Vagina (tissue), 2 donors: ENCODE results near the gene CHAT. TPM values are rescaled to one million over a fixed set of nuclear protein-coding genes. Genes with fewer than 3 reads are reported as not detected.
A peak's percentile ranks its signal among the peaks of the same experiment; 100 is the strongest.

Experiments used
- DNase-seq, 2 donors: peaks; one replicate each; pipeline ENCODE4 v3.0.0-alpha.2; 2017; ENCODE audit errors: extremely low spot score in 2 of 2
- H3K27ac ChIP-seq: fragments of 200-600 bp; sonication (generic); one replicate; pipeline ENCODE4 v1.5.1; 2019
- H3K27me3 ChIP-seq: fragments of 200-600 bp; sonication (generic); one replicate; pipeline ENCODE4 v1.5.1; 2019
- H3K36me3 ChIP-seq, 2 donors: fragments of 200-600 bp; sonication (generic); one replicate each; pipeline ENCODE4 v1.5.1; 2017 to 2019
- H3K4me1 ChIP-seq: fragments of 200-600 bp; sonication (generic); one replicate; pipeline ENCODE4 v1.5.1; 2019
- H3K4me3 ChIP-seq, 2 donors: fragments of 200-600 bp; sonication (generic); 1 replicate in 1 of 2; 2 replicates in 1 of 2; pipeline ENCODE4 v1.5.1; 2016 to 2019
- H3K9me3 ChIP-seq: fragments of 200-600 bp; sonication (generic); one replicate; pipeline ENCODE4 v1.5.1; 2019
- CTCF ChIP-seq, 3 experiments: fragments of 450-650 bp in 2 of 3; fragments of 200-600 bp in 1 of 3; sonication (generic) in 1 of 3; IDR thresholded peaks; one replicate each; pipeline ENCODE4 v1.5.1; 2017 to 2019; ENCODE audit warnings: antibody characterized with exemption in 3 of 3, mild to moderate bottlenecking in 2 of 3, moderate library complexity in 2 of 3
- POLR2A ChIP-seq, 2 donors: fragments of 450-650 bp; IDR thresholded peaks; one replicate each; pipeline ENCODE4 v1.6.1; 2017; ENCODE audit warnings: antibody characterized with exemption in 2 of 2, mild to moderate bottlenecking in 2 of 2, moderate library complexity in 2 of 2
- POLR2AphosphoS5 ChIP-seq, 2 donors: sonication (generic); formaldehyde crosslinking; IDR thresholded peaks; one replicate each; pipeline ENCODE4 v1.9.0; 2017; ENCODE audit warnings: antibody characterized with exemption in 2 of 2, mild to moderate bottlenecking in 2 of 2, low read depth in 1 of 2; ENCODE audit not compliant: insufficient read depth in 1 of 2
- intact Hi-C: fragments of 100-400 bp; cut with DNase I; formaldehyde crosslinking; loops from one replicate; pipeline ENCODE4 v1.15.1; 2023
- total RNA-seq: library from RNA; depleted of rRNA; stranded (reverse); fragments of >200 nt; gene quantifications from one replicate; pipeline ENCODE4 v1.2.3, GENCODE V29; 2016

CHAT gene
- total RNA-seq, 1 donor from 2014 or later, result not detected

GRCh38 chr10:49662169-49662830, 48.5 kb downstream of the CHAT start:
- DNase-seq, result peak; percentile 67 to 94
- no peaks in the 10 kb centered on the region for H3K27me3 ChIP-seq
- intact Hi-C loops, result no loop called here
- no peaks in the 10 kb centered on the region for H3K4me1 ChIP-seq
- no peak overlapping the region for H3K27ac ChIP-seq
- H3K4me3 ChIP-seq, result no peak overlapping the region
- H3K36me3 ChIP-seq, result no peaks in the 10 kb centered on the region
- H3K9me3 ChIP-seq, result no peaks in the 10 kb centered on the region
- TF ChIP-seq CTCF (IDR thresholded peaks at IDR 0.05), result no peak

GRCh38 chr10:49663596-49663995, 49.8 kb downstream of the CHAT start:
- DNase-seq, result peak in 1 of 2 donors; percentile 58
- no peaks in the 10 kb centered on the region for H3K27me3 ChIP-seq
- no peak overlapping the region for H3K27ac ChIP-seq
- TF ChIP-seq POLR2AphosphoS5 (IDR thresholded peaks at IDR 0.05; ENCODE audit: insufficient read depth in 1 of 2, low read depth in 1 of 2) (no peak), CTCF (IDR thresholded peaks at IDR 0.05) (no peak), POLR2A (IDR thresholded peaks at IDR 0.05) (no peak)
- H3K4me3 ChIP-seq, result no peak overlapping the region
- intact Hi-C loops, result no loop called here
- no peaks in the 10 kb centered on the region for H3K36me3 ChIP-seq
- H3K4me1 ChIP-seq, result no peaks in the 10 kb centered on the region
- H3K9me3 ChIP-seq, result no peaks in the 10 kb centered on the region

GRCh38 chr10:49664006-49664841, 50.4 kb downstream of the CHAT start:
- TF ChIP-seq POLR2A (IDR thresholded peaks at IDR 0.05) (no peak), CTCF (IDR thresholded peaks at IDR 0.05) (no peak), POLR2AphosphoS5 (IDR thresholded peaks at IDR 0.05; ENCODE audit: insufficient read depth in 1 of 2, low read depth in 1 of 2) (no peak)
- Histone ChIP-seq H3K4me1 (no peaks in the 10 kb centered on the region), H3K27me3 (no peaks in the 10 kb centered on the region), H3K9me3 (no peaks in the 10 kb centered on the region), H3K27ac (no peak overlapping the region), H3K36me3 (no peaks in the 10 kb centered on the region), H3K4me3 (no peak overlapping the region)
- DNase-seq, result peak in 1 of 2 donors; percentile 62
- intact Hi-C loops, result no loop called here

- H3K9me3 ChIP-seq, result no peaks in the 10 kb centered on the region
- H3K27me3 ChIP-seq, result no peaks in the 10 kb centered on the region
- H3K36me3 ChIP-seq, result no peaks in the 10 kb centered on the region
- H3K4me1 ChIP-seq, result no peaks in the 10 kb centered on the region
- intact Hi-C loops, result no loop called here
- TF ChIP-seq CTCF (IDR thresholded peaks at IDR 0.05) (no peak), POLR2A (IDR thresholded peaks at IDR 0.05) (no peak), POLR2AphosphoS5 (IDR thresholded peaks at IDR 0.05; ENCODE audit: insufficient read depth in 1 of 2, low read depth in 1 of 2) (no peak)
- peak in 1 of 2 donors; percentile 67 for DNase-seq
- no peak overlapping the region for H3K4me3 ChIP-seq
- no peak overlapping the region for H3K27ac ChIP-seq
Observed at GRCh38 chr10:49664842-49665355, 51.1 kb downstream of the CHAT start.
